ENCODE measurements around the gene MRFAP1L1.
"Not testable (repeated sequence)": the region's sequence is repeated elsewhere in the genome, so short reads cannot be mapped to it uniquely, and the experiment has no call there.

The MRFAP1L1 gene

DNA sequence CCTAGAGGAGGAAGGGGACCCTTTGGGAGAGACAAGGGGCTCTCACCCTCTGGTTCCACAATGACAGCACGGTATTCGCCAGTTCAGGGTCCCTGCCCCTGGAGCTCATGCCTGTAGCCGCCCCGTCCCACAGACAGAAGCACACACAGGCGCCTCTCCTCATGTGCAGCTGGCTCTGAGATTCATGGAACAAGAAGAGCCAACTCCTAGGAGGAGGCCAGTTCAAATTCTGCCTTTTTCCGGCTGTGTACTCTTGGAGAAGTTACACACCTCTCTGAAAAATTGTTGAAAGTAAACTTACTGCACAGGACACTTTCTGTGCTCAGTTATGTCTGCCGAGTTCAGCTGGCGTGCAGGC is 21.6 kb upstream of the MRFAP1L1 start:
- DNase-seq (ENCODE audit: extremely low spot score) = no peak
- ChIA-PET CTCF (interaction anchor here (1.4 kb wide), 1 partner anchor 142 kb away, joined by 3 read pairs; no protein-coding TSS in a partner anchor), POLR2A (interaction anchor here (1.2 kb wide), 1 partner anchor 13 kb away, joined by 3 read pairs; no protein-coding TSS in a partner anchor)
- no peak for TF ChIP-seq SP1 (IDR thresholded peaks at IDR 0.05)
- TF ChIP-seq LEF1 (IDR thresholded peaks at IDR 0.05; ENCODE audit: borderline replicate concordance) = no peak

DNA sequence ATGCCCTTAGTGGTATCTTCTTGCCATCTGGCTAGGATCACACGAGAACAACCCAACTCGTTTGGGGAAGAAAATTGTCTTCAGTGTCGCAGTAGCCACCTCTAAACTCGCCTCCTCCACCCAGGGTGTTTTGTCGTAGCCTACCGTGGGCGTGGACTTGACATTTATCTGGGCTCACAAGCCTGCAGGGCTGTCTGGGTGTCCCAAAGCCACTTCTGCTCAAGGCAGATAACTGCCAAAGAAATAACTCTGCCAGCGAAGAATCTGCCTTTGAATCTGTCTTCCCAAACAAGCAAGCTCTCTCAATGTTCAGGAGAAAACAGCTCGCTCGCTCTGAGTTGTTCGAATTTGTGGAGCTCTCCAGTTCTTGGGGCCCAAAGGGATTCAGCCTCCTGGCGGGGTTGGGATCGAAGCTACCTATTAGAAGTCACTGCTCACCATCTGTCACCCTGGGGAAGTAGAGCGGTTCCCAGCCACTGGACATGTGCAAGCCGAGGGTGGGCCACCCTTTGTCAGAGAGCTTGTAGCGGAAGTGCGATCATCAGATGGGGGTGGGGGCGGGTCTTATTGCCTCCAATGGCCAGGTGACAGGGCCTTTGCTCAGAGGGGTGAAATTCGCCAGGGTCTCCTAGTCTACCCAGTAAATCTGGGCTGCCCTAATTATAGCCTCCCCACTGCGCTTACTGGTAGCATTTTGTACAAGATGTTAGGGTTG is 21.1 kb upstream of the MRFAP1L1 start:
- CTCF ChIA-PET = interaction anchor here (0.6 to 1.4 kb wide), 2 partner anchors 143 to 180 kb away, joined by 3 read pairs; no protein-coding TSS in a partner anchor
- POLR2A ChIA-PET = interaction anchor here (1.2 kb wide), 1 partner anchor 12 kb away, joined by 3 read pairs; no protein-coding TSS in a partner anchor
- TF ChIP-seq BHLHE40 (IDR thresholded peaks at IDR 0.05; ENCODE audit: borderline replicate concordance) (no peak), FOXK2 (IDR thresholded peaks at IDR 0.05) (no peak), CTBP1 (IDR thresholded peaks at IDR 0.05; ENCODE audit: borderline replicate concordance) (no peak), ZNF384 (IDR thresholded peaks at IDR 0.05) (no peak), TARDBP (IDR thresholded peaks at IDR 0.05) (no peak)
- no peak for DNase-seq (ENCODE audit: extremely low spot score)

DNA sequence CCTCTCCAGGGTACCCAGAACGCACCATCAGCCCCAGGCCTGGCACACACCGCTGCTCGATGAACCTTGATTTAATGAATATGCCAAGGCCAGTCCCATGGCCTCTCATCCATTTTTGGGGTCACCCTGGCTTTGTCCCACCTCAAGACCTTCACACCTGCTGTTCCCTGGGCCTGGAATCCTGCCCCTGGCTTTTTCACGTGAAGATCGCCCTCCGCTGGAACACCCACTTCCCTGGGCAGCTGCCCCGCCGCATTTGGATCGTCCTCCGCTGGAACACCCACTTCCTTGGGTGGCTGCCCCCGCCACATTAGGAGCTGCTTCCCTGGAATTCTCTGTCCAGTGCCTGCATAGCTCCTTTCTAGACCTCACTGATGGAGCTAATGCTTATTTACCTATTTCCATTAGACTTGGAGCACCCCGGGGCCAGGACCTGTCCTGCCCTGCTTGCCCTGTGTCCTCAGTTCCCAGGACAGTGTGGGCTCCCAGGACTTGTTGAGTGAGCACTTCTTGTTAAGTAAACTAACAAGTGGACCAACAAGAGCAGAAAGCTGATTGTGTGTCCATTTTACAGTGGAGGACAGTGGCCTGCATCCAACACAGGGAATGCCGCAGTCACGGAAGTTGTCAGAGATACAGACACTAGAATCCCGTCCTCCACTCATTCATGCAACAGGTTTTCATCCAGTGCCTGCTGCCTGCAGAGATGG is 18.8 kb upstream of the MRFAP1L1 start:
- ChIA-PET CTCF (interaction anchor here (0.9 kb wide), 1 partner anchor 145 kb away, joined by 3 read pairs; no protein-coding TSS in a partner anchor), POLR2A (no interaction called here)
- no peak for TF ChIP-seq L3MBTL2 (conservative IDR thresholded peaks at IDR 0.05)
- TF ChIP-seq HDGF (IDR thresholded peaks at IDR 0.05; ENCODE audit: borderline replicate concordance) = no peak
- no peak for DNase-seq (ENCODE audit: extremely low spot score)

DNA sequence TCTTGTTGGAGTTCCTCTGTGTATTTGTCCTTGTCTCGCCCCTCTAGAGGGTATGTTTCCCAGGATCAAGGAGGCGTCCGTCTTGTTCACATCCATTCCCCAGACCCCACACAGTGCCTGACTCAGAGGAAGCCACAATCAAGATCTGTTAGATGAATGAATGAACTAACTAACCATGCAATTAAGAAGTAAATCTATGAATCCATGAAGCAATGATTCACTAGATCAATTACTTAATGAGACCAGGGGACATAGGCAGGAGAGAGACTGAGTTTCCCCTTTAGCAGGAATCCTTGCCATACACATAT is 18.2 kb upstream of the MRFAP1L1 start:
- CTCF ChIA-PET = interaction anchor here (0.9 kb wide), 1 partner anchor 146 kb away, joined by 3 read pairs; no protein-coding TSS in a partner anchor
- no peak for DNase-seq (ENCODE audit: extremely low spot score)
- POLR2A ChIA-PET = no interaction called here
- TF ChIP-seq SUZ12 (IDR thresholded peaks at IDR 0.05) = no peak
- no peak for TF ChIP-seq BHLHE40 (IDR thresholded peaks at IDR 0.05; ENCODE audit: borderline replicate concordance)
- no peak for TF ChIP-seq SP1 (IDR thresholded peaks at IDR 0.05)
- TF ChIP-seq FOXM1 (IDR thresholded peaks at IDR 0.05; ENCODE audit: borderline replicate concordance) = no peak

DNA sequence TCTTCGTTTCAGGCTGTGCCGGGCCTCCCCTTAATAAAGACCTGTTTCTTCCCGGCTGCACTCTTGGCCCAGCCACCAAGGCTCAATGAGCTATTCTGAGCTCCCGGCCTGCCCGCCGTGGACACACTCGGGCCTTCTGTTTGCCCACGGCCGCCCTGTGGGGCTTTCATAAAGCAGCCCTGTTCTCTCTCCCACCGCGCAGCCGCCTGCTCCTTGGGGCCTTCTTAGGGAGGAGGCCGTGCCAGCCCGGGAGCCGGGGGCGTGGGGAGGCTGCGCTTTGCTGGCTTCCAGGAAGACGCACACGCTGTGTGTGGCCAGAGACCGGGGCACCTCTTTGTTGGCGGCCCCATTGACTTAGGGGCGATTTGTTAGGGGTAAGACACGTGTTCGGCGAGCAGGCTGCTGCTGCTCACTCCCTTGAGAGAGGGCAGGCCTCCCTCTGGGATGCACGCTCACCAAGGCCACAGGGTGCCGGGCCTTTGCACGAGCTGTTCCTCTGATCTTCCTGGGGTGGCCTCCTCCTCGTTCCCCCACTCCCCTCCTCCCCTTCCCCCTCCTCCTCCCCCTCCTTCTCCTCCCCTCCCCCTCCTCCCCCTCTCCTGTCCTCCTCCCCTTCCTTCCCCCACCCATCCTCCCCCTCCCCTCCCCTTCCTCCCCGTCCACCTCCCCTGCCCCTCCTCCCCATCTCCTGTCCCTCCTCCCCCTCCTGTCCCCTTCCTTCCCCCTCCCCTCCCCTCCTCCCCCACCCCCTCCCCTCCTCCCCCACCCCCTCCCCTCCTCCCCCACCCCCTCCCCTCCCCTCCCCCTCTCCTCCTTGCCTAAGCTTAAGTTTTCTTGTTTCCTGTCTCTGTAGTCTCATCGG is 17.6 kb upstream of the MRFAP1L1 start:
- ChIA-PET CTCF (interaction anchor here (1.2 kb wide), 1 partner anchor 10 kb away, joined by 5 read pairs; no protein-coding TSS in a partner anchor), POLR2A (no interaction called here)
- no peak for TF ChIP-seq NFRKB (IDR thresholded peaks at IDR 0.05)
- no peak for TF ChIP-seq TARDBP (IDR thresholded peaks at IDR 0.05)
- TF ChIP-seq SUZ12 (IDR thresholded peaks at IDR 0.05) = no peak
- no peak for TF ChIP-seq FOXA1 (IDR thresholded peaks at IDR 0.05)
- no peak for TF ChIP-seq ARNT (IDR thresholded peaks at IDR 0.05)
- no peak for TF ChIP-seq FOXM1 (IDR thresholded peaks at IDR 0.05; ENCODE audit: borderline replicate concordance)
- no peak for TF ChIP-seq ELF4 (IDR thresholded peaks at IDR 0.05)
- TF ChIP-seq BHLHE40 (IDR thresholded peaks at IDR 0.05; ENCODE audit: borderline replicate concordance) = no peak
- no peak for TF ChIP-seq CTBP1 (IDR thresholded peaks at IDR 0.05; ENCODE audit: borderline replicate concordance)
- no peak for TF ChIP-seq ZNF384 (IDR thresholded peaks at IDR 0.05)
- TF ChIP-seq L3MBTL2 (conservative IDR thresholded peaks at IDR 0.05) = no peak
- TF ChIP-seq HDGF (IDR thresholded peaks at IDR 0.05; ENCODE audit: borderline replicate concordance) = no peak
- TF ChIP-seq, protein P1, sequence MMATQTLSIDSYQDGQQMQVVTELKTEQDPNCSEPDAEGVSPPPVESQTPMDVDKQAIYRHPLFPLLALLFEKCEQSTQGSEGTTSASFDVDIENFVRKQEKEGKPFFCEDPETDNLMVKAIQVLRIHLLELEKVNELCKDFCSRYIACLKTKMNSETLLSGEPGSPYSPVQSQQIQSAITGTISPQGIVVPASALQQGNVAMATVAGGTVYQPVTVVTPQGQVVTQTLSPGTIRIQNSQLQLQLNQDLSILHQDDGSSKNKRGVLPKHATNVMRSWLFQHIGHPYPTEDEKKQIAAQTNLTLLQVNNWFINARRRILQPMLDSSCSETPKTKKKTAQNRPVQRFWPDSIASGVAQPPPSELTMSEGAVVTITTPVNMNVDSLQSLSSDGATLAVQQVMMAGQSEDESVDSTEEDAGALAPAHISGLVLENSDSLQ (IDR thresholded peaks at IDR 0.05) = no peak
- no peak for TF ChIP-seq FOXK2 (IDR thresholded peaks at IDR 0.05)
- TF ChIP-seq SP1 (IDR thresholded peaks at IDR 0.05) = no peak
- no peak for DNase-seq (ENCODE audit: extremely low spot score)

- DNase-seq (ENCODE audit: extremely low spot score); CTCF ChIA-PET; POLR2A ChIA-PET: not testable (repeated sequence)
Measured at GRCh38 chr4:6725427-6725961, 15.8 kb upstream of the MRFAP1L1 start.

GRCh38 chr4:6724421-6725111 is 14.9 kb upstream of the MRFAP1L1 start:
- no peak for DNase-seq (ENCODE audit: extremely low spot score)
- CTCF ChIA-PET = no interaction called here
- POLR2A ChIA-PET = no interaction called here
- no peak for TF ChIP-seq FOXK2 (IDR thresholded peaks at IDR 0.05)
- TF ChIP-seq ARNT (IDR thresholded peaks at IDR 0.05) = no peak
- no peak for TF ChIP-seq ELF4 (IDR thresholded peaks at IDR 0.05)
- no peak for TF ChIP-seq TARDBP (IDR thresholded peaks at IDR 0.05)

All from HEK293T (cell line).